K562 (cell line): ENCODE measurements around the gene LAPTM5. TPM values are rescaled to one million over a fixed set of nuclear protein-coding genes. Genes with fewer than 3 reads are reported as not detected.

Experiments
- CHD1 ChIP-seq: fragments of 200-600 bp; sonication (generic); IDR thresholded peaks from one replicate; pipeline ENCODE4 v1.6.1; 2012; ENCODE audit warnings: mild to moderate bottlenecking, moderate library complexity, low read length, inconsistent platforms
- CXXC5 ChIP-seq: fragments of 250-450 bp; sonication (Bioruptor Pico); IDR thresholded peaks from 2 replicates; pipeline ENCODE4 v1.8.0; 2022; ENCODE audit warnings: inconsistent platforms, mild to moderate bottlenecking, moderate library complexity
- GTF2A2 ChIP-seq: IDR thresholded peaks from 2 replicates; pipeline ENCODE4 v1.6.1; 2016; ENCODE audit warnings: mild to moderate bottlenecking, missing genetic modification characterization, missing compliant biosample characterization
- HDAC2 ChIP-seq: fragments of 450-650 bp; IDR thresholded peaks from 2 replicates; pipeline ENCODE4 v1.6.1; 2016; ENCODE audit warnings: mild to moderate bottlenecking
- HMG20B ChIP-seq: fragments of 250-450 bp; sonication (Bioruptor Pico); IDR thresholded peaks from 2 replicates; pipeline ENCODE4 v1.5.0; 2021; ENCODE audit warnings: mild to moderate bottlenecking
- LCOR ChIP-seq: sonication (generic); formaldehyde crosslinking; IDR thresholded peaks from 2 replicates; pipeline ENCODE4 v1.8.0; 2022; ENCODE audit warnings: mild to moderate bottlenecking, missing genetic modification reagents
- MEF2D ChIP-seq: conservative IDR thresholded peaks from 2 replicates; pipeline ENCODE4 v1.6.1; 2016; ENCODE audit warnings: low read depth, missing genetic modification characterization, missing compliant biosample characterization
- NCOA4 ChIP-seq: fragments of 450-650 bp; IDR thresholded peaks from 2 replicates; pipeline ENCODE4 v1.6.1; 2018; ENCODE audit warnings: mild to moderate bottlenecking; ENCODE audit not compliant: partially characterized antibody
- NFE2 ChIP-seq: IDR thresholded peaks from 2 replicates; pipeline ENCODE4 v1.6.1; 2014; ENCODE audit warnings: antibody characterized with exemption, low read depth
- SIX5 ChIP-seq, 2 experiments: IDR thresholded peaks; 2 replicates each; pipeline ENCODE4 v1.6.1; 2011; ENCODE audit warnings: low read length in 2 of 2, borderline replicate concordance in 1 of 2, low read depth in 1 of 2, mild to moderate bottlenecking in 1 of 2, moderate library complexity in 1 of 2; ENCODE audit not compliant: insufficient read depth in 1 of 2
- TRIM24 ChIP-seq, 2 experiments: fragments of 450-650 bp; IDR thresholded peaks; 2 replicates each; pipeline ENCODE4 v1.6.1; 2016
- ZNF395 ChIP-seq: fragments of 200-800 bp; sonication (Bioruptor generic); IDR thresholded peaks from 2 replicates; pipeline ENCODE4 v1.6.1; 2017; ENCODE audit warnings: missing genetic modification characterization, missing compliant biosample characterization
- polyA plus RNA-seq, 8 experiments: library from polyadenylated mRNA; depleted of rRNA in 4 of 8; stranded (reverse) in 5 of 8; unstranded in 3 of 8; fragments of >200 nt; fragmentation: Nextera tagmentation in 2 of 8; fragmentation: Illumina TruSeq in 1 of 8; extraction: Ambion mirVana in 2 of 8; extraction: Trizol in 1 of 8; gene quantifications; 2 replicates each; pipeline versions ENCODE4 v1.2.1 to v1.2.3, GENCODE V29; 2011 to 2014; ENCODE audit warnings: inconsistent platforms in 1 of 8, missing spikeins in 1 of 8
- total RNA-seq, 7 experiments: library from RNA; depleted of rRNA in 6 of 7; stranded (reverse); fragments of >200 nt in 6 of 7; fragmentation: Illumina TruSeq in 2 of 7; extraction: Trizol in 2 of 7; gene quantifications; 2 replicates each; pipeline versions ENCODE4 v1.2.1 to v1.2.3, GENCODE V29; 2011 to 2021; ENCODE audit warnings: low replicate concordance in 1 of 7
- TF ChIP-seq, protein P1 (sequence below): fragments of 250-450 bp; sonication (Bioruptor Pico); IDR thresholded peaks from 2 replicates; pipeline ENCODE4 v1.4.0; 2020
- TF ChIP-seq, protein P2 (sequence below): fragments of 450-650 bp; IDR thresholded peaks from 2 replicates; pipeline ENCODE4 v1.6.1; 2016; ENCODE audit warnings: low read depth
- TF ChIP-seq, protein P3 (sequence below): sonication (generic); formaldehyde crosslinking; IDR thresholded peaks from 2 replicates; pipeline ENCODE4 v1.8.0; 2022; ENCODE audit warnings: mild to moderate bottlenecking, missing genetic modification reagents

LAPTM5 gene
- total and polyA plus RNA-seq, 9 of the 15 experiments (the other 6 are each of a cell fraction or from before 2014, with no cell fraction given) = 2.4 to 47.3 (median 20.3) TPM

DNA sequence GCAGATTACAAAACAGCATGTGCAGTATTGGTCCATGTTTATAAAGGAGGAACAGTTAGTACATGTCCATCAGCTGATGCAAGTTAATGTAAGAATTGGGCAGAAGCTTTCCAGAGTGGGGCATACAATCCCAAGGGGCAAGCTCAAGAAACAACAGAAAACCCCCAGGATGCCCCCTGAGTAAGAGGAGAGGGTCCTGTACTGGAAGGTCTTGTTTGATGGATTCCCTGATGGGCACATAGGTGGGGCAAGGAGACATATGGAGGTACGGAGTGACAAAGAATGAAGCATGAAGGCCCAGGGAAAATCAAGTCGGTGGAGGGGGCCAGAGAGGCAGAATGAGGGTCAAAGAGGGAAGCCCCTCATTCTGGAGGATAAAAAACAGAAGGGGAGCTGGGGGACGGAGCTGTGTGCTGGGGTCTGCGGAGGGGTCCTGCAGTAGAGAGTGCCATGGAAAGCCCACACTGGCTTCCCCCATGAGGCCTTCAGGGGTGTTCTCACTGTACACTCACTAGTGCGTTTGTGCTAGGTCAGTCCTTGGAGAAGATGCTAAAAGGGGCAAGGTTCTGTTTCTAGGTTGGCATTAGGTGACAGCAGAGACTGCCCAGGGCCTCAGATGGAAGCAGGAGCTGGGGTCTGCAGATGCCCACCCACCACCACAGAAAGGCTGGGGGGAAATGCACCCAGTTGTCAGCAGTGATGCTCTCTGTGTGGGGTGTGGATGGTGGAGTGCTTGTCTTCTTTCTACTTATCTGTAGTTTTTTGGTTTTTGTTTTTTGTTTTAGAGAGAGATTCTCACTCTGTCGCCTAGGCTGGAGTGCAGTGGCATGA lies 21.7 kb downstream of the LAPTM5 start (continued):
- TF ChIP-seq TRIM24 (IDR thresholded peaks at IDR 0.05) (peak; percentile 43 to 48; a peak in 2 of 4 replicates), NCOA4 (no peak), HDAC2 (no peak), LCOR (CRISPR knock-in tag) (no peak), ZNF395 (CRISPR knock-in tag) (peak; percentile 52; the same call in 1 of the 2 replicates), MEF2D (peak; percentile 61; the same call in 1 of the 2 replicates), HMG20B (CRISPR knock-in tag) (no peak), GTF2A2 (no peak), CHD1 (no peak), SIX5 (IDR thresholded peaks at IDR 0.05; ENCODE audit: borderline replicate concordance in 1 of 2, insufficient read depth in 1 of 2, low read depth in 1 of 2, low read length in 2 of 2) (no peak), NFE2 (no peak), CXXC5 (CRISPR knock-in tag) (peak; percentile 64)
- TF ChIP-seq, protein P1, sequence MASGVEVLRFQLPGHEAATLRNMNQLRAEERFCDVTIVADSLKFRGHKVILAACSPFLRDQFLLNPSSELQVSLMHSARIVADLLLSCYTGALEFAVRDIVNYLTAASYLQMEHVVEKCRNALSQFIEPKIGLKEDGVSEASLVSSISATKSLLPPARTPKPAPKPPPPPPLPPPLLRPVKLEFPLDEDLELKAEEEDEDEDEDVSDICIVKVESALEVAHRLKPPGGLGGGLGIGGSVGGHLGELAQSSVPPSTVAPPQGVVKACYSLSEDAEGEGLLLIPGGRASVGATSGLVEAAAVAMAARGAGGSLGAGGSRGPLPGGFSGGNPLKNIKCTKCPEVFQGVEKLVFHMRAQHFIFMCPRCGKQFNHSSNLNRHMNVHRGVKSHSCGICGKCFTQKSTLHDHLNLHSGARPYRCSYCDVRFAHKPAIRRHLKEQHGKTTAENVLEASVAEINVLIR = no peak
- TF ChIP-seq, protein P2, sequence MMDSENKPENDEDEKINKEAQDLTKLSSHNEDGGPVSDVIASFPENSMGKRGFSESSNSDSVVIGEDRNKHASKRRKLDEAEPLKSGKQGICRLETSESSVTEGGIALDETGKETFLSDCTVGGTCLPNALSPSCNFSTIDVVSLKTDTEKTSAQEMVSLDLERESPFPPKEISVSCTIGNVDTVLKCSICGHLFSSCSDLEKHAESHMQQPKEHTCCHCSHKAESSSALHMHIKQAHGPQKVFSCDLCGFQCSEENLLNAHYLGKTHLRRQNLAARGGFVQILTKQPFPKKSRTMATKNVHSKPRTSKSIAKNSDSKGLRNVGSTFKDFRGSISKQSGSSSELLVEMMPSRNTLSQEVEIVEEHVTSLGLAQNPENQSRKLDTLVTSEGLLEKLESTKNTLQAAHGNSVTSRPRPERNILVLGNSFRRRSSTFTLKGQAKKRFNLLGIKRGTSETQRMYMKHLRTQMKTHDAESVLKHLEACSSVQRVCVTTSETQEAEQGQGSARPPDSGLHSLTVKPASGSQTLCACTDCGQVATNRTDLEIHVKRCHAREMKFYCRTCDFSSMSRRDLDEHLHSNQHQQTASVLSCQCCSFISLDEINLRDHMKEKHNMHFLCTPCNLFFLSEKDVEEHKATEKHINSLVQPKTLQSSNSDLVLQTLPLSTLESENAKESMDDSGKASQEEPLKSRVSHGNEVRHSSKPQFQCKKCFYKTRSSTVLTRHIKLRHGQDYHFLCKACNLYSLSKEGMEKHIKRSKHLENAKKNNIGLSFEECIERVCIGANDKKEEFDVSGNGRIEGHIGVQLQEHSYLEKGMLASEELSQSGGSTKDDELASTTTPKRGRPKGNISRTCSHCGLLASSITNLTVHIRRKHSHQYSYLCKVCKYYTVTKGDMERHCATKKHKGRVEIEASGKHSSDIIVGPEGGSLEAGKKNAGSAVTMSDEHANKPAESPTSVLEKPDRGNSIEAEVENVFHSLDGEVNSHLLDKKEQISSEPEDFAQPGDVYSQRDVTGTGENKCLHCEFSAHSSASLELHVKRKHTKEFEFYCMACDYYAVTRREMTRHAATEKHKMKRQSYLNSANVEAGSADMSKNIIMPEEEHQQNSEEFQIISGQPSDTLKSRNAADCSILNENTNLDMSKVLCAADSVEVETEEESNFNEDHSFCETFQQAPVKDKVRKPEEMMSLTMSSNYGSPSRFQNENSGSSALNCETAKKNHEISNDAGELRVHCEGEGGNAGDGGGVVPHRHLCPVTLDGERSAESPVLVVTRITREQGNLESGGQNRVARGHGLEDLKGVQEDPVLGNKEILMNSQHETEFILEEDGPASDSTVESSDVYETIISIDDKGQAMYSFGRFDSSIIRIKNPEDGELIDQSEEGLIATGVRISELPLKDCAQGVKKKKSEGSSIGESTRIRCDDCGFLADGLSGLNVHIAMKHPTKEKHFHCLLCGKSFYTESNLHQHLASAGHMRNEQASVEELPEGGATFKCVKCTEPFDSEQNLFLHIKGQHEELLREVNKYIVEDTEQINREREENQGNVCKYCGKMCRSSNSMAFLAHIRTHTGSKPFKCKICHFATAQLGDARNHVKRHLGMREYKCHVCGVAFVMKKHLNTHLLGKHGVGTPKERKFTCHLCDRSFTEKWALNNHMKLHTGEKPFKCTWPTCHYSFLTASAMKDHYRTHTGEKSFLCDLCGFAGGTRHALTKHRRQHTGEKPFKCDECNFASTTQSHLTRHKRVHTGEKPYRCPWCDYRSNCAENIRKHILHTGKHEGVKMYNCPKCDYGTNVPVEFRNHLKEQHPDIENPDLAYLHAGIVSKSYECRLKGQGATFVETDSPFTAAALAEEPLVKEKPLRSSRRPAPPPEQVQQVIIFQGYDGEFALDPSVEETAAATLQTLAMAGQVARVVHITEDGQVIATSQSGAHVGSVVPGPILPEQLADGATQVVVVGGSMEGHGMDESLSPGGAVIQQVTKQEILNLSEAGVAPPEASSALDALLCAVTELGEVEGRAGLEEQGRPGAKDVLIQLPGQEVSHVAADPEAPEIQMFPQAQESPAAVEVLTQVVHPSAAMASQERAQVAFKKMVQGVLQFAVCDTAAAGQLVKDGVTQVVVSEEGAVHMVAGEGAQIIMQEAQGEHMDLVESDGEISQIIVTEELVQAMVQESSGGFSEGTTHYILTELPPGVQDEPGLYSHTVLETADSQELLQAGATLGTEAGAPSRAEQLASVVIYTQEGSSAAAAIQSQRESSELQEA = no peak
- TF ChIP-seq, protein P3, sequence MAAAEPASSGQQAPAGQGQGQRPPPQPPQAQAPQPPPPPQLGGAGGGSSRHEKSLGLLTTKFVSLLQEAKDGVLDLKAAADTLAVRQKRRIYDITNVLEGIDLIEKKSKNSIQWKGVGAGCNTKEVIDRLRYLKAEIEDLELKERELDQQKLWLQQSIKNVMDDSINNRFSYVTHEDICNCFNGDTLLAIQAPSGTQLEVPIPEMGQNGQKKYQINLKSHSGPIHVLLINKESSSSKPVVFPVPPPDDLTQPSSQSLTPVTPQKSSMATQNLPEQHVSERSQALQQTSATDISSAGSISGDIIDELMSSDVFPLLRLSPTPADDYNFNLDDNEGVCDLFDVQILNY (CRISPR knock-in tag) = no peak
